Adipocyte (in vitro differentiated cells): ENCODE results near the gene C1QTNF1.

Source experiments
- DNase-seq: peaks from one replicate; pipeline ENCODE4 v3.0.0-alpha.2; 2015; ENCODE audit warnings: low read depth
- H3K27me3 ChIP-seq: replicated peaks from 2 replicates; pipeline ENCODE4 v1.7.0; 2013; ENCODE audit warnings: mild to moderate bottlenecking, low read length, moderate library complexity; ENCODE audit not compliant: control insufficient read depth, insufficient read depth
- H3K36me3 ChIP-seq: 2 replicates; pipeline ENCODE4 v1.7.0; 2013; ENCODE audit warnings: low read length, mild to moderate bottlenecking, moderate library complexity; ENCODE audit not compliant: control insufficient read depth, insufficient read depth, severe bottlenecking
- H3K4me1 ChIP-seq: 2 replicates; pipeline ENCODE4 v1.7.0; 2013; ENCODE audit warnings: mild to moderate bottlenecking, low read length, moderate library complexity; ENCODE audit not compliant: control insufficient read depth, insufficient read depth
- H3K4me3 ChIP-seq: 2 replicates; pipeline ENCODE4 v1.7.0; 2013; ENCODE audit warnings: mild to moderate bottlenecking, low read length, moderate library complexity
- H3K9ac ChIP-seq: 2 replicates; pipeline ENCODE4 v1.7.0; 2013; ENCODE audit warnings: mild to moderate bottlenecking, low read length, moderate library complexity
- H3K9me3 ChIP-seq: 2 replicates; pipeline ENCODE4 v1.7.0; 2013; ENCODE audit warnings: mild to moderate bottlenecking, low read length, moderate library complexity; ENCODE audit not compliant: control insufficient read depth

C1QTNF1 gene

GRCh38 chr17:79041041-79041570, 17.1 kb downstream of the C1QTNF1 start:
- Histone ChIP-seq H3K27me3 (no peaks in the 10 kb centered on the region), H3K4me3 (no peak overlapping the region), H3K9ac (no peak overlapping the region), H3K36me3 (peaks cover 8% of the 10 kb centered on the region), H3K4me1 (peaks cover 45% of the 10 kb centered on the region), H3K9me3 (no peaks in the 10 kb centered on the region)
- DNase-seq: no peak

GRCh38 chr17:79041723-79042420, 17.9 kb downstream of the C1QTNF1 start:
- no peaks in the 10 kb centered on the region for H3K9me3 ChIP-seq
- H3K27me3 ChIP-seq: no peaks in the 10 kb centered on the region
- H3K4me3 ChIP-seq: no peak overlapping the region
- peaks cover 45% of the 10 kb centered on the region for H3K4me1 ChIP-seq
- no peak for DNase-seq
- peak overlapping the region; percentile 52 for H3K9ac ChIP-seq
- H3K36me3 ChIP-seq: peaks cover 8% of the 10 kb centered on the region

- Histone ChIP-seq H3K9me3 (no peaks in the 10 kb centered on the region), H3K4me3 (no peak overlapping the region), H3K9ac (peak overlapping the region; percentile 52), H3K36me3 (peaks cover 10% of the 10 kb centered on the region), H3K27me3 (no peaks in the 10 kb centered on the region), H3K4me1 (peaks cover 45% of the 10 kb centered on the region)
- DNase-seq: peak; percentile 63
These were observed 18.6 kb downstream of the C1QTNF1 start for GRCh38 chr17:79042421-79043190.

GRCh38 chr17:79043191-79043930, 19.4 kb downstream of the C1QTNF1 start:
- peaks cover 46% of the 10 kb centered on the region for H3K4me1 ChIP-seq
- no peaks in the 10 kb centered on the region for H3K27me3 ChIP-seq
- no peak overlapping the region for H3K4me3 ChIP-seq
- H3K36me3 ChIP-seq: peaks cover 14% of the 10 kb centered on the region
- H3K9me3 ChIP-seq: no peaks in the 10 kb centered on the region
- no peak for DNase-seq
- no peak overlapping the region for H3K9ac ChIP-seq

- no peak overlapping the region for H3K4me3 ChIP-seq
- peaks cover 17% of the 10 kb centered on the region for H3K36me3 ChIP-seq
- H3K4me1 ChIP-seq: peaks cover 40% of the 10 kb centered on the region
- no peaks in the 10 kb centered on the region for H3K27me3 ChIP-seq
- no peak for DNase-seq
- H3K9me3 ChIP-seq: no peaks in the 10 kb centered on the region
- H3K9ac ChIP-seq: no peak overlapping the region
These were observed 20.0 kb downstream of the C1QTNF1 start for GRCh38 chr17:79043931-79044320.

GRCh38 chr17:79044462-79044861, 20.5 kb downstream of the C1QTNF1 start:
- Histone ChIP-seq H3K9ac (no peak overlapping the region), H3K36me3 (peaks cover 18% of the 10 kb centered on the region), H3K9me3 (no peaks in the 10 kb centered on the region), H3K4me3 (no peak overlapping the region), H3K27me3 (no peaks in the 10 kb centered on the region), H3K4me1 (peaks cover 37% of the 10 kb centered on the region)
- DNase-seq: no peak

GRCh38 chr17:79045001-79045729, 21.2 kb downstream of the C1QTNF1 start:
- Histone ChIP-seq H3K9ac (no peak overlapping the region), H3K36me3 (peaks cover 18% of the 10 kb centered on the region), H3K4me1 (peaks cover 37% of the 10 kb centered on the region), H3K27me3 (no peaks in the 10 kb centered on the region), H3K4me3 (no peak overlapping the region), H3K9me3 (no peaks in the 10 kb centered on the region)
- no peak for DNase-seq

- H3K36me3 ChIP-seq: peaks cover 18% of the 10 kb centered on the region
- DNase-seq: peak; percentile 84
These were observed 21.9 kb downstream of the C1QTNF1 start for GRCh38 chr17:79045842-79046196.

GRCh38 chr17:79046197-79046915, 22.4 kb downstream of the C1QTNF1 start:
- DNase-seq: no peak
- Histone ChIP-seq H3K36me3 (peaks cover 18% of the 10 kb centered on the region), H3K4me1 (peaks cover 37% of the 10 kb centered on the region), H3K9ac (peak overlapping the region; percentile 62), H3K4me3 (peak overlapping the region; percentile 26), H3K9me3 (no peaks in the 10 kb centered on the region), H3K27me3 (no peaks in the 10 kb centered on the region)

More at GRCh38 chr17:79045842-79046196, 21.9 kb downstream of the C1QTNF1 start:
- Histone ChIP-seq H3K9ac (peak overlapping the region; percentile 62), H3K4me3 (peak overlapping the region; percentile 26), H3K27me3 (no peaks in the 10 kb centered on the region), H3K4me1 (peaks cover 37% of the 10 kb centered on the region), H3K9me3 (no peaks in the 10 kb centered on the region)

GRCh38 chr17:79046916-79047280, 22.9 kb downstream of the C1QTNF1 start:
- Histone ChIP-seq H3K4me3 (peak overlapping the region; percentile 26), H3K9ac (peak overlapping the region; percentile 62), H3K27me3 (no peaks in the 10 kb centered on the region), H3K9me3 (no peaks in the 10 kb centered on the region), H3K4me1 (peaks cover 34% of the 10 kb centered on the region), H3K36me3 (peaks cover 18% of the 10 kb centered on the region)
- DNase-seq: peak; percentile 34
